Stimulated activated naive B cell treated with anti-CD40 and anti-IgM and Interleukin-4, amounts not matched to agents 10 μg/mL and 1 μg/mL and 100 μg/mL, for 72 hours (primary cell): ENCODE results near the gene ARAP1.

Experiments
- ATAC-seq, 2 donors: fragments of 150-1000 bp; cut with Tn5 transposase; replicated peaks; 2 replicates each; pipeline ENCODE4 v1.10.0; 2021; ENCODE audit warnings: moderate library complexity in 1 of 2
- DNase-seq: peaks from one replicate; pipeline ENCODE4 v3.0.0; 2021
- H3K27ac Mint-ChIP-seq: one replicate; pipeline ENCODE4 v1.8.0; 2022; ENCODE audit warnings: mild to moderate bottlenecking, mixed read lengths
- H3K27me3 Mint-ChIP-seq, 2 donors: one replicate each; pipeline ENCODE4 v1.8.0; 2022; ENCODE audit warnings: mixed read lengths in 2 of 2
- H3K36me3 Mint-ChIP-seq, 2 donors: one replicate each; pipeline ENCODE4 v1.8.0; 2022; ENCODE audit warnings: mixed read lengths in 2 of 2, mild to moderate bottlenecking in 1 of 2
- H3K4me1 Mint-ChIP-seq, 2 donors: one replicate each; pipeline ENCODE4 v1.8.0; 2022; ENCODE audit warnings: mixed read lengths in 2 of 2, mild to moderate bottlenecking in 1 of 2
- H3K4me3 Mint-ChIP-seq, 2 donors: one replicate each; pipeline ENCODE4 v1.8.0; 2022; ENCODE audit warnings: mild to moderate bottlenecking in 2 of 2, mixed read lengths in 2 of 2, moderate library complexity in 1 of 2
- H3K9me3 Mint-ChIP-seq, 2 donors: one replicate each; pipeline ENCODE4 v1.8.0; 2022; ENCODE audit warnings: mixed read lengths in 2 of 2, mild to moderate bottlenecking in 1 of 2

ARAP1 gene

GRCh38 chr11:72723508-72723907 is 28.7 kb downstream of the ARAP1 start:
- ATAC-seq, result no peak
- DNase-seq, result no peak
- H3K36me3 Mint-ChIP-seq, result peaks cover 41 to 61% of the 10 kb centered on the region in 2 donors
- no peaks in the 10 kb centered on the region for H3K27me3 Mint-ChIP-seq
- H3K4me3 Mint-ChIP-seq, result no peak overlapping the region
- peak overlapping the region; percentile 52 for H3K27ac Mint-ChIP-seq
- no peaks in the 10 kb centered on the region for H3K9me3 Mint-ChIP-seq
- peaks cover 65 to 84% of the 10 kb centered on the region in 2 donors for H3K4me1 Mint-ChIP-seq

DNA sequence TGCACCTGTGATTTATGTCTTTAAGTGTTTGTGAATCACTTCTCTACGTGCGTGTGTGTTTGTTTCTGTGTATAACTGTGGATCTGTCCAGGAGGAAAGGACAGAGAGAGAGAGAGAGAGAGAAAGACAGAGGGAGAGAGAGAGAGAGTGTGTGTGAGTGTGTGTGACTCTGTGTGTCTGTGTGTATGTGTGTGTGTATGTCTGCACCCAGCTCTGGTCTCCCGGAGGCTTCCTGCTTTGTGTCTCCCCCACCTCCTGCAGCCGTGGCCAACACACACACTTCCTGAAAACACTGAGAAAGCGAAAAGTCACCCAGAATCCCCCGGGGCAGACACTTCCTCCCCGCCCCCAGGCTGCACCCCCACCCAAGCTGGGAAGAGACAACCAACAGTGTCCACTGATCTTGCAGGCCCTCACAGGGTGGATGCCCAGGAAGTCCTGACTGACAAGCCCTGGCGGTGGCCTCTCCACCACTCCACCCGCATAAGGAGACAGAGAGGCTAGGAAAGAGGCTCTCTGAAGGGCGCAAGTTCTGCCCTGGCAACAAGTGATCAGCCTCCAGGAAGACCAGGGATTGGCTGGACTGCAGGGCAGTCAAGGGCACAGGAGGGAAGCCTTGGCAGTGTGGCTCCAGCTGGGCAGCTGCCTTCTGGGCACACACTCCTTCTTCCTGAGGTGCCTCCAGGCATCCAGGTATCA is 30.0 kb downstream of the ARAP1 start:
- H3K36me3 Mint-ChIP-seq, result peaks cover 36 to 61% of the 10 kb centered on the region in 2 donors
- H3K4me1 Mint-ChIP-seq, result peaks cover 69 to 84% of the 10 kb centered on the region in 2 donors
- H3K9me3 Mint-ChIP-seq, result no peaks in the 10 kb centered on the region
- peak overlapping the region; percentile 89 to 92 for H3K4me3 Mint-ChIP-seq
- DNase-seq (peak; percentile 81), ATAC-seq (peak; percentile 83 to 84)
- H3K27ac Mint-ChIP-seq, result peak overlapping the region; percentile 88
- H3K27me3 Mint-ChIP-seq, result no peaks in the 10 kb centered on the region

DNA sequence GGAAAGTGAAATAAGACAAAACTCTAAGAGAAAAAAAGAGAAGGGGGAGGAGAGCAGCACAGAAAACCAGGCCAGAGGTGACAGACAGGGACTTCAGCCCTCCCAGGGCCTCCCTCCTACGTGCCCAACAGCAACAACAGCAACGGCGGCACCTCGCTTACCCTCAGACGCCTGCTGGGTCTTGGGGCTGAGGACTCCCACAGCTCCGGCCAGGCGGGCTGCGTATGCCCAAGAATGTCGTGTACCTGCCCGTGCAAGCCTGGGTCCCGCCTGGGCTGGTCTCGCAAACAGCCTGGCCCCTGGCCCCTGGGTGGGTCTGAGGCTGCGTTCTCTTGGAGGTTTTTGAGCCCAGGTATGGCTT is 30.5 kb downstream of the ARAP1 start:
- Mint-ChIP-seq H3K27me3 (no peaks in the 10 kb centered on the region), H3K9me3 (no peaks in the 10 kb centered on the region), H3K27ac (peak overlapping the region; percentile 88), H3K36me3 (peaks cover 36 to 60% of the 10 kb centered on the region in 2 donors), H3K4me1 (peaks cover 70 to 87% of the 10 kb centered on the region in 2 donors), H3K4me3 (peak overlapping the region; percentile 89 to 92)
- DNase-seq, result no peak
- peak; percentile 20 to 22 for ATAC-seq

GRCh38 chr11:72721276-72721675 is 30.9 kb downstream of the ARAP1 start:
- peaks cover 36 to 59% of the 10 kb centered on the region in 2 donors for H3K36me3 Mint-ChIP-seq

GRCh38 chr11:72720784-72721183 is 31.4 kb downstream of the ARAP1 start:
- Mint-ChIP-seq H3K4me1 (peaks cover 68 to 90% of the 10 kb centered on the region in 2 donors), H3K4me3 (peak overlapping the region; percentile 89 to 92), H3K36me3 (peaks cover 37 to 61% of the 10 kb centered on the region in 2 donors), H3K27me3 (no peaks in the 10 kb centered on the region), H3K9me3 (no peaks in the 10 kb centered on the region), H3K27ac (peak overlapping the region; percentile 88)
- DNase-seq (no peak), ATAC-seq (no peak)

More at GRCh38 chr11:72721276-72721675, 30.9 kb downstream of the ARAP1 start:
- Mint-ChIP-seq H3K27me3 (no peaks in the 10 kb centered on the region), H3K4me1 (peaks cover 67 to 90% of the 10 kb centered on the region in 2 donors), H3K9me3 (no peaks in the 10 kb centered on the region), H3K27ac (peak overlapping the region; percentile 88), H3K4me3 (peak overlapping the region; percentile 89 to 92)
- no peak for ATAC-seq
- no peak for DNase-seq

DNA sequence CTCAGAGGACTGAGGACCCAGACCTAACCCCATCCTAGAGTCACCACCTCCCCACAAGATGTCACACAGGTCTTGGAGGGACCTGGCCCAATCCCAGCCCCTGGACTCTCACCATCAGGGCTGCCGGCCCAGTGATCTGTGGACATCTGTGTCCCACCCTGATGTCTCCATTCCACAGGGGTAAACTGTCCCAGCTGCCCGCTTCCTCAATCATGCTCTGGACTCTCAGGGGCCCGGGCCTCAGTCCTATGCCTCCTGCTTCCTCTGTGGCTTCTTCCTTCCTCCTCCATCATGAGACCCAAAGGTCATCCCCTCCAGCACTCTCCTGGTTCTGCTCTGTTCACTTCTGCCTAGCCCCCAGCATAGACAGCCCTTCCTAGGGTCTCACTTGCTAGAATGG is 32.2 kb downstream of the ARAP1 start:
- H3K27me3 Mint-ChIP-seq, result no peaks in the 10 kb centered on the region
- H3K9me3 Mint-ChIP-seq, result no peaks in the 10 kb centered on the region
- ATAC-seq (no peak), DNase-seq (no peak)
- H3K27ac Mint-ChIP-seq, result peak overlapping the region; percentile 88
- H3K4me3 Mint-ChIP-seq, result peak overlapping the region; percentile 89 to 92
- peaks cover 35 to 64% of the 10 kb centered on the region in 2 donors for H3K36me3 Mint-ChIP-seq
- peaks cover 65 to 88% of the 10 kb centered on the region in 2 donors for H3K4me1 Mint-ChIP-seq

DNA sequence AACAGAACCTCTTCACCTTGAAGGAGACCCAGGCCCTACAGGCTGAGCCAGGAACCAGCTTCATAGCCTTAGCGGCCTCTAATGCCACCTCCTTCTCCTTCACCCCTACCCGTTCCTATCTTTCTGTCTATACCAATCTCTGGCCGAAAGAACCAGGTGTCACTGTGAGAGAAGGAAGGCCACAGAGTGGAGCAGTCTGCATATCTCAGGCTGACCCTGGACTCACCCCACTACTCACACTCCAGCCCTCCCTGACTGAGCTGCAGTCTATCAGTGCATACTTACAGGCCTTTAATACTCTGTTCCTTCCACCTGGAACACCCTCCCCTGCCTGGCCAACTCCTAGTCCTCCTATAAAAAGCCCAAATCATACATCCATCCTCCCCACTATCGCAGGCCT is 32.7 kb downstream of the ARAP1 start:
- Mint-ChIP-seq H3K4me1 (peaks cover 69 to 89% of the 10 kb centered on the region in 2 donors), H3K27me3 (no peaks in the 10 kb centered on the region), H3K27ac (peak overlapping the region; percentile 88), H3K9me3 (no peaks in the 10 kb centered on the region), H3K4me3 (peak overlapping the region; percentile 89 to 92), H3K36me3 (peaks cover 38 to 68% of the 10 kb centered on the region in 2 donors)
- DNase-seq (no peak), ATAC-seq (no peak)

- ATAC-seq (peak; percentile 71 to 74), DNase-seq (peak; percentile 28)
- H3K9me3 Mint-ChIP-seq, result no peaks in the 10 kb centered on the region
- H3K4me3 Mint-ChIP-seq, result peak overlapping the region; percentile 89 to 92
- peak overlapping the region; percentile 88 for H3K27ac Mint-ChIP-seq
- H3K27me3 Mint-ChIP-seq, result no peaks in the 10 kb centered on the region
- peaks cover 41 to 71% of the 10 kb centered on the region in 2 donors for H3K36me3 Mint-ChIP-seq
- H3K4me1 Mint-ChIP-seq, result peaks cover 71 to 89% of the 10 kb centered on the region in 2 donors
These were observed 33.1 kb downstream of the ARAP1 start for GRCh38 chr11:72719144-72719543.

- peaks cover 66 to 91% of the 10 kb centered on the region in 2 donors for H3K4me1 Mint-ChIP-seq
- H3K9me3 Mint-ChIP-seq, result no peaks in the 10 kb centered on the region
- no peak for ATAC-seq
- peak overlapping the region; percentile 88 for H3K27ac Mint-ChIP-seq
- no peaks in the 10 kb centered on the region for H3K27me3 Mint-ChIP-seq
- H3K36me3 Mint-ChIP-seq, result peaks cover 41 to 66% of the 10 kb centered on the region in 2 donors
- H3K4me3 Mint-ChIP-seq, result peak overlapping the region; percentile 63 to 92
- no peak for DNase-seq
These were observed 34.1 kb downstream of the ARAP1 start for GRCh38 chr11:72718101-72718501.

GRCh38 chr11:72716788-72717435 is 35.3 kb downstream of the ARAP1 start:
- Mint-ChIP-seq H3K27ac (no peak overlapping the region), H3K27me3 (no peaks in the 10 kb centered on the region), H3K4me3 (no peak overlapping the region), H3K4me1 (peaks cover 65 to 90% of the 10 kb centered on the region in 2 donors), H3K36me3 (peaks cover 47 to 68% of the 10 kb centered on the region in 2 donors), H3K9me3 (no peaks in the 10 kb centered on the region)
- no peak for DNase-seq
- ATAC-seq, result no peak

DNA sequence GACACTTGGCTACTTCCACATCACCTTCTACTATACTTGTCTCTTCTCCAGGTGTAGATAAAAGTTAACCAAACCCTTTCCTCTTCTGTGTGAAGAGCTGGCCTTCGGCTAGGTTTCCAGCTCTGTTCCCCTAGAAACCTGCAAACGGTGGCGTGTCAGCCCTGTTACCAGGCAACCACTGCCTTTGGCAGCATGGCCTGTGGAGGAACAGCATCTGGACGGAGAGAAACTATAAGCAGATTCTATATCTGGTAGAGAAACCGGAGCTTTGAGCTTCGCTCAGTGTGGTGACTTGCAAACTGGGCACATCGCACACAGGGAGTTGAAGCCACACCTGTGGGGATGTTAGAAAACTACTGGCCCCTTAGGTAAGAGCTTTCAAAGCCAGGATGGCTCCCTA is 35.9 kb downstream of the ARAP1 start:
- Mint-ChIP-seq H3K4me3 (no peak overlapping the region), H3K27ac (no peak overlapping the region), H3K9me3 (no peaks in the 10 kb centered on the region), H3K27me3 (no peaks in the 10 kb centered on the region), H3K4me1 (peaks cover 60 to 87% of the 10 kb centered on the region in 2 donors), H3K36me3 (peaks cover 41 to 63% of the 10 kb centered on the region in 2 donors)
- DNase-seq (no peak), ATAC-seq (no peak)

DNA sequence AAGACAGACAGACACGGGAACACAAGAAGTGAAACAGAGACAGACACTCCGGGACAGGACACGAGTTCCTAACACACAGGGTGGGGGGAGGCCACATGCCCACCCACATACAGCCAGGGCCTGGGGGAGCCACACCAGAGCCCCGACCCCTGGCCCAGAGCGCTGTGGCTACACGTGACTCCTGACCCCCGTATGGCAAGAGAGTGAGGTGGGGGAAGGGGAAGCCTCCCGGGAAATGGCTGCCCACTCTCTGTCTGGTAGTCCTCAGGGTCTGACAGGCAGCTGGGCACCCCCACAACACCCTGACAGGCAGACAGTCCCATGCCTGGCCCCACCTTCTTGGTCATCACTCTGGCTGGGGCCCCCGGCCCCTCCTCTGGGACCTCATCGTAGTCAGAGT is 39.4 kb downstream of the ARAP1 start:
- no peaks in the 10 kb centered on the region for H3K27me3 Mint-ChIP-seq
- H3K4me1 Mint-ChIP-seq, result peaks cover 33 to 66% of the 10 kb centered on the region in 2 donors
- H3K4me3 Mint-ChIP-seq, result no peak overlapping the region
- no peak for ATAC-seq
- DNase-seq, result no peak
- no peaks in the 10 kb centered on the region for H3K9me3 Mint-ChIP-seq
- H3K27ac Mint-ChIP-seq, result peak overlapping the region; percentile 83
- H3K36me3 Mint-ChIP-seq, result peaks cover 47 to 61% of the 10 kb centered on the region in 2 donors

- ATAC-seq, result no peak
These were observed 39.9 kb downstream of the ARAP1 start for GRCh38 chr11:72712168-72712751.

DNA sequence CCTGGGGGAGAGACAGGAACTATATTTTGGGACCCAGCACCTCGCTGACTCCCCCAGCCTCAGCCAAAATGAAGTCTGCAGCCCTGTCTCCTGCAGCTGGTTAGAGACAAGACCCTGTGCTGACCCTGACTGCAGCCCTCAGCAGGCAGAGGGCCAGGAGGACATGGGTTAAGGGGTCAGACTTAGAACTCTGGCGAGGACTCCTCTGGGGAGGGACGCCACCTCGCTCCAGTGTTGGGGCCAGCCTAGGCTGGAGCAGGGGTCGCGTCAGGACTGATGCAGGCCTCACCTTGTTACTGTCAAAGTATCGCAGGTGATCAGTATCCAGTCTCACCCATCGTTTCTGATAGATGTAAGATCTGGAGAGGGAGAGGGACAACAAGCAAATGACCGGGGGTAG is 41.1 kb downstream of the ARAP1 start:
- H3K36me3 Mint-ChIP-seq, result peaks cover 62 to 71% of the 10 kb centered on the region in 2 donors
- no peaks in the 10 kb centered on the region for H3K9me3 Mint-ChIP-seq
- no peak overlapping the region for H3K27ac Mint-ChIP-seq
- no peak overlapping the region for H3K4me3 Mint-ChIP-seq
- no peak for ATAC-seq
- DNase-seq, result no peak
- no peaks in the 10 kb centered on the region for H3K27me3 Mint-ChIP-seq
- peaks cover 28 to 58% of the 10 kb centered on the region in 2 donors for H3K4me1 Mint-ChIP-seq

More at GRCh38 chr11:72712168-72712751, 39.9 kb downstream of the ARAP1 start:
- no peak for DNase-seq
- Mint-ChIP-seq H3K27me3 (no peaks in the 10 kb centered on the region), H3K4me1 (peaks cover 29 to 65% of the 10 kb centered on the region in 2 donors), H3K27ac (peak overlapping the region; percentile 83), H3K4me3 (no peak overlapping the region), H3K36me3 (peaks cover 51 to 63% of the 10 kb centered on the region in 2 donors), H3K9me3 (no peaks in the 10 kb centered on the region)
